Suppressor macrophage (primary cell): Measurements from ENCODE around the gene GGT6.
A peak's percentile ranks its signal among the peaks of the same experiment; 100 is the strongest.
"Not testable (repeated sequence)": the region's sequence is repeated elsewhere in the genome, so short reads cannot be mapped to it uniquely, and the experiment has no call there.

Experiments used
- DNase-seq, 4 experiments: peaks; one replicate each; pipeline ENCODE4 v3.0.0-alpha.2; 2020 to 2022

Gene GGT6

DNA sequence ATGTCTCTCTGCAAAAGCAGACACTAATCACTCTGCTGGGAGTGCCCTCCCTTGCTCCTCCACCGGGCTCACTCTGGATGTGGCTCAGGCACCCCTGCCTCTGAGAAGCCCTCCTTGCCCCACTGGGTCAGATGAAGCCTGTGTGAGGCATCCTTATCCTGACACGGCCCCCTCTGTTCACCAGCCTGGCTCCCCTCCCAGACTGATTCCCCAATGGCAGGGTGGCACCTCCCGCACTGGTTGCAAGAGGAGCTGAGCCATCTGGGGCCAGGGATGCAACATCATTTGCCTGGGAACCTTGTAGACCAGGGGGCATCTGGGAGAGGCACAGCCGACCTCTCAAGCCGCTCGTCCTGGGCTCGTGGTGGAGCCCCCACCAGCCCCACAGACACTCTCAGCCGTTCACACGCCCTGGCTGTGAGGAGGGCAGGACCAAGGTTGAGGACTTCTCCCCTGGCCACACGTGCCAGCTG lies 30.6 kb upstream of the GGT6 start:
- no peak for DNase-seq

DNA sequence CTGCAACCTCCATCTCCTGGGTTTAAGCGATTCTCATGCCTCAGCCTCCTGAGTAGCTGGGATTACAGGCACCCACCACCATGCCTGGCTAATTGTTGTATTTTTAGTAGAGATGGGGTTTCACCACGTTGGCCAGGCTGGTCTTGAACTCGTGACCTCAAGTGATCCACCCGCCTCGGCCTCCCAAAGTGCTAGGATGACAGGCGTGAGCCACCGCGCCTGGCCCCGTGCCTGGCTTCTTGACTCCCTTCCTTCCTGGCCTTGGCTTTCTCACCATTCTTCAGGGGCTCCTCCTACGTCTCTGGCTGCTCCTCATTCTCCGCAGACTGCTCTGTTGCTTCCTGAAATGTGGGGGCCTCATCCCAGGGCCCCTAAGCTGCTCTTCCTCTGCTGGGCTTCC lies 29.7 kb upstream of the GGT6 start:
- DNase-seq = not testable (repeated sequence)

DNA sequence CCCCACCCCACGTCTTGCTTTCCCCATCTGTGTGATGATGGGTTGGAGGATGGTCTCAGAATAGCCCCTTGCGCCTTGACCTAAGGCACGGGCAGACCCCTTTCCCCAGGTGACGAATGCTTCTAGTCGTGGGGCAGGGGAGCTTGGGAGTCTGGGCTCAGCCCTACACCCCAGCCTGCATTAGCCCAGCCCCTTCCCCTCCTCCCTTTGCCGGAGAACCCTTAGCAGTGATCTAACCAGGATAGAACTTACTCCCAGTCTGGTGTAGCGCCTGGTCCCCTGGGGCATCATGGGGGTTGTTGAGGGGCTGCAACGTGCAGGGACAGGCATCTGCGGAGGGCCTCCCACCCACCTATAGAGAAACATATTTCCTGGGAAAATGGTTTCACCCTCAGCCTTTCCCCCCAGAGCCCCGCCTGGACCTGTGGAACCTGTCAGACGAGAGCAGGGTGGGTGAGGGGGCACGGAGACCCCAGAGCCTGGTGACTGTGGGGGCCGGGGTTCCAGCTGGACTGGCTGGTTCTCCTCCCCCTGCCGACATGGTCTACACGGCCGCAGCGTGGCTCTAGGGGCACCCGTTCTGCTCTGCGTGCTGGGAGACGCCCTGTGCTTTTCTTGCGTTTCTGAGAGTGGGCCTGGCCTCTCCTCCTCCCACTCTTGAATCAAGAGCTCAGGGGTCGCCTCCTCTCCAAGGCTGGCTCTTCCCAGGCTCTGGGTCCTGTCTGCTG lies 28.7 kb upstream of the GGT6 start:
- DNase-seq = no peak

DNA sequence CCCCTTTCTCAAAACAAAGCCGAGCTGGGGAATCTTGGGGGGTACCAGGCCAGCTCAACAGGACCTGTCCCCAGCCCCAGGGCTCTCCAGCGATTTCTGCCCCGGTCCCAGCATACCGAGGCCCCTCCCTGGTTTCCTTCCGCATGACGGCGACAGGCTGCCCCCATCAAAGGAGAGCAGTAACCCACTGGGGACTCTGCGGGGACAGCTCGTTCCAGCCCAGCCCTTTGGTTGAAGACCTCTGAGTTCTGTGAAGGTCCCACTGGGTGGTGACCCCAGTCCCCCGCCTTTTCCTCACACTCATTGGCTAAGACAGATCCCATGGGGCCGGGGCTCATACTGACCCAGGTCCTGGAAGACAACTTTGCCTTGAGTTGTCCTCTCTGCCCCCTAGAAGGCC lies 28.0 kb upstream of the GGT6 start:
- no peak for DNase-seq

DNA sequence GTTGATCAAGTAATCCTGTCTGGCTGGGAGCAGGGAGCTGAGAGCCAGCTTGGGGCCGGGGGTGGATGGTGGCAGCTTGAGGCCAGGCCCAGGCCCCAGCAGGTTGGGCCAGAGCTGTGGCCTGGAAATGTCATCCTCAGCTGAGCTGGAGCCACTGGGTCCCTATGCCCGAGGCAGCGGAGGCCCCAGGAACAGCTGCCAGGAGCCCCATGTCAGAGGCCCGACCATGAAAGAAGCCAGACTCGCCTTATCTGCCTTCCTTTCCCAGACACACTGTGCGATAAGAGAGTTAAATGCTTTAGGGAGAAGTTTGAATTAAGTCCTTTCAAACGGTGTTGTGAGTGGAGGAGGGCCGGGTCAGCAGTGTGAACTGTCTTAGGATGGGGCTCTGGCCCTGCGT lies 27.4 kb upstream of the GGT6 start:
- no peak for DNase-seq

DNA sequence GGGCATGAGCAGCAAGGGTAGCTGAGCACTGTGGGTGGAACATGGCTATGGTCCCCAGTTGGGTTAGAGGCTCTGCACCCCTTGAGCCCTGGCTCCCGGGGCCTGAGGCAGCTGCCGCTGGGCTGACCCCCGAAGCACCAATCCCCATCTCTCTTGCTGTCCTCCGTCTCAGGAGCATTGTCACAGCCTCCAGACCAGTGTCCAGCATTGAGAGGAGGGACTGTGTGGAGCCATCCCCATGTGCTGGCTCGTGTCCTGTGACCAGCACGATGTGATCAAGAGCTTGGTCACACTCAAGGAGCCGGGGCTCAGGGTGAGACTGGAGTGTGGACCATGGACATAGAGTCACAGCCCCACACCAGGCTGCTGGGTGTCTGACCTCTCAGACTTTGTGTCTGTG lies 26.8 kb upstream of the GGT6 start:
- no peak for DNase-seq

DNA sequence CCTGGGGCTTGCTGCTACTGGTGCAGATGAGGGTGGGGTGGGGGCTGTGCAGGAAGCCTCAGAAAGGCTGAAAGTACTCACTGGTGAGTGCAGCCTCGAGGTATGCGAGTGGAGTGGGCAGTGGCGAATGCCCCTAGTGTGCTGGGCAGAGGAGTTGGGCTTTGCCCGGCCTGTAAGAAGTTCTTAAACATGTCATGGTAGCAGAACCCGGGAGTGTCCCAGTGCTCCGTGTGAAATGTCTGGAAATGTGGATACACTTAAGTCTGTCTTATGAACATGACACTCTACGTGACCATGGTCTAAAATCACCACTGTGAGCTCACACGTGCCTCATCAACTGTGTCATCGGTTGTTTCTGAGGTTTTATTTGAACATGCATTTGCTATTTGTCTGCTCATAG lies 25.7 kb upstream of the GGT6 start:
- DNase-seq = no peak

DNA sequence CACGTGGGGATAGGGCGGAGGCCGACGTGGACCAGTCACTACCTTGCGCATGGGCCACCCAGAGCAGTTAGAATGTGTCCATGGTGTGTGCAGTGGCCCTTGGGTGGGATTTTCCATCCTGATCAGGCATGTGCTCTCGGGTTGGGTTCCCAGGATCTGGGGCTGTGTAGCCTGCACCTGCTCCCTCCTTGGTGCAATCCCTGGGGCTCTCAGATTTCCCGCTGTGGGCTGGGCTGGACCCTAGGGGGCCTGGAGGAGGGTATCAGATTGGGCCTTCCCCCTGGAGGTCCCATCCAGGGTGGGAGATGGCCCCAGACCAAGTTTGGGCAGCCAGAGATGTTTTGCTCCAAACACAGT lies 25.2 kb upstream of the GGT6 start:
- DNase-seq = no peak

DNA sequence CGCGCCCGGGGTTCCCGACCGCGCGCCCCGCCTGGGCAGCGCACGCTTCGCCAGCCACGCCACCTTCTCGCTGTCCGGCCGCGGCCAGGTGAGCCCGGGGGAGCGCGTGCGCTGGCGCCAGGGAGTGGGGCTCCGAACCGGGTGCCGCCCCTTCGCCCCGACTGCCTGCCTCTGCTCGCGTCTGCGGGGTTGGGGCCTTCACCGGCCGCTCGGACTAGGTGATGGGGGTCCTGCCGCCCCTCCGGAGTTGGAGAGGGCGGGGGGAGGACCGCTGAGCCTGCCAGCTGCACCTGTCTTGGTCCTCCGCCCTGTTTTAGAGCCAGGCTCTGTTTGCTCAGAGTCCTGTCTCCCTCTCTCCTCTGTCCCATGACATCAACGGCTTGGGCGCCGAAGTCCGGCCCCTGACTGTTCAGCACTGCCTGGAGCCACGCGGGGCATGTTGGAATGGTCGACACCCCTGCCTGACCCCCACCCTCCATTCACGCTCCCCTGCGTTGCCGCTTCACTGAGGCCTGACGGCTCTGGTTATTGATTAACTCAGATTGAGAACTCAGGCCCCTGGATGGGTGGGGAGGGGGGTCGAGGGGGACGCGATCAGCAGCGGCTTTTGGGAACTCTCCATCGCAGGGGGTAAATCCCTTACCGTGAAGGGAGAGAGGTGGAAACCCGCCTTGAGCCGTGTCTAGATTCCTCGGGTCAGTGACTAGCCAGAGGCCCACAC lies 24.7 kb upstream of the GGT6 start:
- no peak for DNase-seq

DNA sequence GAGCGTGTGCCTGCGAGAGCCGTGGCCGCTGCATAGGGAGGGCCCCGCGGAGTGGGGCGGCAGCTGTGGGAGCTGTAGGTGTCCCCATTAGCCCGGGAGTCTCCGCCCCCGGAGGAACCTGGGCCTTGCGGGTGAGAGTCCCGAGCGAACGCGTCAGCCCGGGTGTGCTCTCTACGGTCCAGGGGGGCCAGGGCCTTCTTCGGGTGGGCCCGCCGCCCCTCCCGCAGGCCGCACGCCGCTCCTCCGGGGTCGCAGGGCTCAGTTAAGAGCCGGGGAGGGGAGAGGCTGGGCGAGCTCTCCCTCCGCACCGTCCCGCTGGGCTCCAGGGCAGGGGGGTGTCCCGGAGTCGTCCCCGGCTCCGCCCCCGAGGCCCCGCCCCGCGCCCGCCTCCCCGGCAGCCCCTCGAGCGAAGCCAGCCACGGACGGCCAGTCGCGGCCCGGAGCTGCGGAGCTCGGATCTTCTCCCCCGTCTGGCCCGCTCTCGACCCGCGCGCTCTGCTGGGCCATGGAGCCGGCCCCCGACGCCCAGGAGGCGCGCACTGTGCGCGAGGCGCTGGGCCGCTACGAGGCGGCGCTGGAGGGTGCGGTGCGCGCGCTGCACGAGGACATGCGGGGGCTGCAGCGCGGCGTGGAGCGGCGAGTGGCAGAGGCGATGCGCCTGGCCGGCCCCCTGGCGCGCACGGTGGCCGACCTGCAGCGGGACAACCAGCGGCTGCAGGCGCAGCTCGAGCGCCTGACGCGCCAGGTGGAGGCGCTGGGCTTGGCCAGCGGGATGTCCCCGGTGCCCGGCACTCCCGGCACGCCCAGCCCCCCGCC lies 23.9 kb upstream of the GGT6 start, which contains the start of gene SMTNL2:
Gene SMTNL2, plus strand, starts transcription at position 429 of the 816 bp plus-strand sequence. Its CDS starts 77 bp downstream, at position 506.
- peak in 1 of 4 experiments; percentile 47 for DNase-seq

DNA sequence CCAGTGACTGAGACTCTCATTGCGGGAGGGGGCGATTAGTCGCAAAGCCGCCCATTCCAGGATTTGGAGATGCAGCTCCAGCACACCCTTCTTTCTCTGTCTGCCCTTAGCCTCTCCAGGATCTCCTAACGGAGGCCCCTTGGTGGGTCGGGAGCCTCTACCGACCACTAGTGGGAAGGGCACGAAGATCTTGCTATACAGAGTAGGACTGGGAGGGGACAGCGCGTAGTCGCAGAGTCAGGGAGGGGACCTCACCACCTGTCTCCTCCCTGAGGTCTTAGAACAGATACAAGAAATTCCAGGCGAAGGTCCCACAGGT lies 23.4 kb upstream of the GGT6 start:
- DNase-seq = peak in 1 of 4 experiments; percentile 23

DNA sequence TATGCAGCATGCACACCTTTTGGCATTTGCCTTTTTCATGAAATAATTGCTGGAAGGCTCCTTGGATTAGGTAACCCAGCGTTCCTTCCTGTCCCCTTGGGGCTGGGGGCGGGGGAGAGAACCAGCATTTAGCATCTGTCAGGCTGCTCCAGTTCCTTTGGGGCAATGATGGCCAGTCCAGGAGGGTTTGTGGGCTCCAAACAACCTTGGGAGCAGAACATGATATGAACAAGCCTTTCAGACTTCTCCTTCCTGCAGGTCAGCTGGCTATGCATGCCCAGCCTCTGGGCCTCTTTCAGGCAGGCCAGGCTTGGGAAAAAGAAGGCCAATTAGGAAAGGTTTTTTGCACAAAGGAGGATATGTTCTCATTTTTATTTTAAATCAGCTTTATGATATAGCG lies 22.8 kb upstream of the GGT6 start:
- no peak for DNase-seq

DNA sequence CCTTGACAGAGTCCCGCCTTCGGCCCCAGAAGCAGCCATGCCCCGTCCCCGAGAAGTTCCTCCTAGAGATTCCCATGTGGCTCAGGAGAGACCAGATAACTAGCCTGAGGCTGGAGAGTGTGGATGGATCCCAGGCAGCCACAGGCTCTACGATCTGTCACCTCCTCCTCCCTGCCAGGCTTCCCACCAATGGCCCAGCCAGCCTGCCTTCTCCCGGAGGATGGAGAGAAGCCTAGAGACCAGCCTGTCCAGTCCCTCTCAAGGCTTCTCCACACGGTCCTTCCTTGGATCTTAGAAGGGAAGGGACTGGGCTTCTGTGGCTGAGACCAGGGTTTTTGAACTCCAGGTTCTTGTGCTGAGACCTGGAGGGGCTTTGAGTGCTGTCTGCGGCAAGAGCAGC lies 22.3 kb upstream of the GGT6 start:
- DNase-seq = no peak

DNA sequence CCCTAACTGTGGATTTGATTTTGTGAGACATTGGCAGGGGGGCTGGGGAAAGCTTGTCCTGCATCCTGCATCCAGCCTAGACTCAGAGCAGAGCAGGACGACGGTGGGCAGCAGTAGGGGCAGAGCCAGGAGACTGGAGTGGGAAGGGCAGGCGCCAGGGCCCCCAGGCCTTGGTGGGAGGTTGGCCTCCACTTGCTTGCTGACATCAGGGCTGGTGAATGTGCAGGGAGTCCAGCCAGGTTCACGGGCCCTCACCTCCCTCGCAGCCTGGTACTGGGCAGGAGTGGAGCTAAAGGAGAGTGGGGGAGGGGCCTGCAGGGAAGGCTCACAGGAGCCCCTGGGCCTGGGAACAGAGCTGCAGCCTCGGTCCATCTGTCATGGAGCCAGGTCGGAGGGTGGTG lies 21.7 kb upstream of the GGT6 start:
- DNase-seq = no peak

DNA sequence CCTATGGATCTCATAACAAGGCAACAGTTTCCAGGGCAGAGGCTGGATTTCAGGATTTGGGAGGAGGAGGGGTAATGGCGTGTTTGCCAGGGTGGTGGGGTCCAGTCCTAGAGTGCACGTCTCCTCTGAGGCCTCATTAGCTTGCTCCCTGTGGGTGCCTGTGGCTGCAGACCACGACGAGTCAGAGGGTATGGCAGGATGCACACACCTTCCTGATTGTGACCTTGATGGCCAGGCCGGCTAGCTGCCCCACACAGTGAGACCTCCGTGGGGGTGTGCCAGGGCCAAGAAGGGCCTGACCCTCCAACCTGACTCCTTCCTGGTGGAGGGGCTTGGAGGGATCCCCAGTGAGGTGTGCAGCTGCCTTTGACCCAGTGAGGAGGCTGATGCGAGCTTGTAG lies 19.9 kb upstream of the GGT6 start:
- no peak for DNase-seq

DNA sequence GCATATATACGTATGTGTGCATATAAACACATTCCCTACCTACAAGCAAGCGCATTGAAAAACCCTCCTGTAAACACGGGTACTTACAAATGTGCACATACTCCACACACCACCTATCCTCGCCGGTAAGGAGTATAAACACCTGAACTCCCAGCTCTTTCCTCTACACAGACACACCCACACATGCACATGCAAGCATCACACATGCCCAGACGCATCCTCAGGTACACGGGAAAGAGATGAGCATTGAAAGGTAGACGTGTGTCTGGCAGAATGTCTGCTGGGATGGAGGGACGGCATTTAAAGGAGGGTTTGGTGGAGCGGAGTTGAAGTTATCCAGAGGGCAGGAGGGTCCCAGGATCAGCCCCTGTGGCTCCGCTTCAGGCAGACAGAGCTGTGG lies 19.3 kb upstream of the GGT6 start:
- DNase-seq = no peak

DNA sequence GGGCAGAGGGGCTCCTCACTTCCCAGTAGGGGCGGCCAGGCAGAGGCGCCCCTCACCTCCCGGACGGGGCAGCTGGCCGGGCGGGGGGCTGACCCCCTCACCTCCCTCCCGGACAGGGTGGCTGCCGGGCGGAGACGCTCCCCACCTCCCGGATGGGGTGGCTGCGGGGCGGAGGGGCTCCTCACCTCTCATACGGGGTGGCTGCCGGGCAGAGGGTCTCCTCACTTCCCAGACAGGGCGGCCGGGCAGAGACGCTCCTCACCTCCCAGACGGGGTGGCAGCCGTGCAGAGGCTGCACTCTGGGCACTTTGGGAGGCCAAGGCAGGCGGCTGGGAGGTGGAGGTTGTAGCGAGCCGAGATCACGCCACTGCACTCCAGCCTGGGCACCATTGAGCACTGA lies 18.0 kb upstream of the GGT6 start:
- DNase-seq = not testable (repeated sequence)

DNA sequence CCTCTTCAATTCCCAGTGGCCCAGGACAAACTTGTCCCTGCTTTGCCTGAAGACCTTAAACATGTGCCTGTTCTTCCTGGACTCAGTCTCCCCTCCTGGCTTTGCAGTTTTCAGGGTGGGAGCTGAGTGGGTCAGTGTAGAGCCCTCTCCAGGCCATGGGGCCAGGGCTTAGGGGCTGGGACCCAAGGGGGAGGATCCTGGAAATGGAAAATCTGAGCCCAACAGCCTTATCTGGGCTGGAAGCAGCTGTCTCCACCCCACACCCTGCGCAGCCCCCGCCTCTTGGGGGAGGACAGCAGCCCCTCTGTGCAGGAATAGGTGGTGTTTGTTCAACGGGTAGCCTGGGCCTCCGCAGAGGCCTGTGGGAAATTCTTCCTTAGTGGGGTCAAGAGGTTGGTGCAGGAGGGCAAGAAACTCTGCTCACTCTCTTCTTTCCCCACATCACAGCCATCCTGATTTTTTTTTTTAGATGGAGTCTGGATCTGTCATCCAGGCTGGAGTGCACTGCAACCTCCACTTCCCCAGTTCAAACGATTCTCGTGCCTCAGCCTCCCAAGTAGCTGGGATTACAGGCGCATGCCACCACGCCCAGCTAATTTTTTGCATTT lies 17.1 kb upstream of the GGT6 start:
- no peak for DNase-seq

DNA sequence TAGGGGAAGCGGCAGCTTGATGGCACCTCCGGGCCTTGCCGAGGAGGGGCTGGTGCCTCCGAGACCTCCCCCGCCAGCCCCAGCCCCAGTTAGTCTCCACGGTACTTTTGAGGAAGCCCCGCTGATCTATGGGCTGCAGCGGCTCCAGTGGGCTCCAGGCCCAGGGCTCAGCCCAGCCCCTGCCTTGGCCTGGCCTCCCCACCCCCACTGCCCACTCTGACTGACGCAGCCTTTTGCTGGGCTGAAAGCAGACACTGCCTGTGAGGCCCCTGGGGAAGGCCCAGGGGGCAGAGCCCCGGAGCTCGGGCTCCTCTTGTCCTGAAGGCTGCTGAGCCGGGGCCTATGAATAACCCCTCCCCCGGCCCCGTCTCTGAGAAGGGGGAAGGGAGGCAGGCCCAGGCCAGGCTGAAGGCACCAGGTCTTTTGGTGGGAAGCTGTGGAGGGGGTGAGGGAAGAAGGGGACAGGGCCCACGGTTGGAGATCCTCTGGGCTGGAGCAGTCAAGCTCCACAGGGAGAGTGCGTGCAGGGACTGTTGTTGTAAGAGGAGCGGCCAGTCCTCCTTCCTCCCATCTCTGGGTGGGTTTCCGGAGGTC lies 16.4 kb upstream of the GGT6 start:
- DNase-seq = no peak

DNA sequence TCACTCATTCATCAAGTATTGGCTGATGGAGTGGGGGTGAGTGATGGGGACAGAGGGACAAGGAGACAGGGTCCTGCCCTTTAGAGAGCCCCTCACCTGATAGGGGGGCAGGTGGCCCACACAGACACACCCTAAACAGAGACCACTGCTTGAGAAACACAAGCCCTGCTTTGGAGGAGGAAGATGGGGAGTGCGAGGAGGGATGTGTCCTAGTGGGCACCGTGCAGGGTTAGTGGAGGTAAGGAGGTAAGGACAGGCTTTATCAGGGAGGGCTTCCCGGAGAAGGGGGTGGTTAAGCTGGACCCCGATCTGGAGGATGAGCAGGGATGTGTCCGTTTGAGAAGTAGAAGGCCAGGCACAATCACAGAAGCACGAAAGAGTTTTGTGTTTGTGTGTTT lies 15.8 kb upstream of the GGT6 start:
- DNase-seq = no peak

DNA sequence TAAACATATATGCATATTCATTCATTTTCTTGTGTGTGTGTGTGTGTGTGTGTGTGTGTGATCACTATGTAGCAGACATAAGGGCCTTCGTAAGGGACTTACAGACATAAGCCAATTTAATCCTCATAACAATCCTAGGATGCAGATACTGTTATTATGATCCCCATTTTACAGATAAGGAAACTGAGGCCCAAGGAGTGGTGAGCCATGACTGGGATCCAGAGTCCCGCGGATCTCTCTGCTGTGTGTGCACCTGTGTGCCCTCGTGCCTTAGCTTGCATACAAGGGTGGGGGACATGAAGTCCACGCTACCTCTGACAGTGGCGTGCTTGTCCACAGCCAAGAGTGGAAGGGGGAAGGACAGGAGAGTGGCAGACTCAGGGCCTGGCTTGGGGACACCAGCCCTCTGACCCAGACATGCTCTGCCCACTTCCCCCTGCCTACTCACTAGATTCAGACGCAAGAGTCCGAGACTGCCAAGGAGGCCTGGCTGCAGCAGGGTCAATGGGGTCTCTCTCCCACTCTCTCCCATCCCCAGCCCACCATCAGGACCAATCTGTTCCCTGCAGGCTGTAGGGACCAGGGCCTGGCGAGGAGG lies 14.2 kb upstream of the GGT6 start:
- peak in 3 of 4 experiments; percentile 27 to 56 (median 29) for DNase-seq

DNA sequence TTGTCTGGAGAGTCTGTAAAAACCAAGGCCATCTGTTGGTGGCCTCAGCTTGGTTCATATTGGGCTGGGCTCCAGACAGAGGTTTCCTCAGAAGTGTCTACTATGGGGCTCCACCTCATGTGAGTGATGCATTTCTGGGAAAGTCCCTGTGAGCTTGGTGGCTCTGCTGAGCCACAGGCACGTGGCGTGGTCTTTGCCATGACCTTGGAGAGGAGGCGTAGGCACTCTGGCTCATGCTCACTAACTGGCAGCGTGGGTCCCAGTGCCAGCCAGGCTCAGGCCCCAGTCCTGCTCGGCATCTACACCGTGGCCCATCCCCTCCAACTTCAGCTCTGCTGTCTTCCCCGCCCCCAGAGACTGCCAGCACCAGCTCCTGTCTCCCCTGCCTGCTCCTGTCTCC lies 13.3 kb upstream of the GGT6 start:
- peak; percentile 75 to 88 (median 84) for DNase-seq
